GM19043 (cell line): Measurements from ENCODE around the gene KRTAP1-4.
"Not testable (repeated sequence)": the region's sequence is repeated elsewhere in the genome, so short reads cannot be mapped to it uniquely, and the experiment has no call there.

Experiments used
- ATAC-seq: cut with Tn5 transposase; IDR thresholded peaks from one replicate; pipeline ENCODE4 v1.9.1; 2021; ENCODE audit warnings: low read depth; ENCODE audit not compliant: unreplicated experiment

KRTAP1-4 gene

DNA sequence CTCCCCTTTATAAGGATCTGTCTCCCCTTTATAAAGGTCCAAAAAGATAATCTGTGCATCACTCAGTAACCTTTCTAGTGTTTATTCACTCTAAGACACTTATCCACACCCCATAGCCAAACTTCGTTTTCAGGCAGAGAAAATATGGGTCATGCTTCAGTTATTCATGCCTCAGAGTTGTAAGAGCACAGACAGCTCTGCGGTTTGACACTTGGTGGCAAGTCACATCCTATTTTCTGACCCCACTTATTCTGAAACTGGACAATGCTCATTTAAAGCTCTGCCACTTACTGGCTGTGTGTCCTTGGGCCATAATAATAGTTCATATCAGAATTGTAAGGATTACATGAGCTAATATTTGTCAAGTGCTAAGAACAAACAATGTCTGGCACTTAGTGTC lies 19.1 kb upstream of the KRTAP1-4 start:
- ATAC-seq: no peak

DNA sequence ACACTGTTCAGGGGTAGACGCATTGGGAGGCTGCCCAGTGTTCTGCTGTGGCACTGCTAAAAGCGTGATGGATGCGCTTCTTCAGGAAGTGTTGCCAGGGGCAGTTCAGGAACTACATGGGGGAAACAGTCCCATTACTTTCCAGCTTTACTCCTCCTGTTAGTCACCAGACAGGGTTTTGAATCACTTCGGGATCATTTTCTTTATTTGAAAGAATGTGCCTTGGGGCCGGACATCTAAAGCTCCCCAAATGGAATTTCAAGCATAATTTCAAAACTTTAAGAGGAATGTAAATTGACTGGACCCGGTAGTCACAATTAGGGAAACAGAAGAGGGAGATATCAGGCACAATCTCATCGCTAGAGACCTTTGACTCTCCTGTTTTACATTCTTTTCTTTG lies 18.4 kb upstream of the KRTAP1-4 start:
- ATAC-seq: no peak

DNA sequence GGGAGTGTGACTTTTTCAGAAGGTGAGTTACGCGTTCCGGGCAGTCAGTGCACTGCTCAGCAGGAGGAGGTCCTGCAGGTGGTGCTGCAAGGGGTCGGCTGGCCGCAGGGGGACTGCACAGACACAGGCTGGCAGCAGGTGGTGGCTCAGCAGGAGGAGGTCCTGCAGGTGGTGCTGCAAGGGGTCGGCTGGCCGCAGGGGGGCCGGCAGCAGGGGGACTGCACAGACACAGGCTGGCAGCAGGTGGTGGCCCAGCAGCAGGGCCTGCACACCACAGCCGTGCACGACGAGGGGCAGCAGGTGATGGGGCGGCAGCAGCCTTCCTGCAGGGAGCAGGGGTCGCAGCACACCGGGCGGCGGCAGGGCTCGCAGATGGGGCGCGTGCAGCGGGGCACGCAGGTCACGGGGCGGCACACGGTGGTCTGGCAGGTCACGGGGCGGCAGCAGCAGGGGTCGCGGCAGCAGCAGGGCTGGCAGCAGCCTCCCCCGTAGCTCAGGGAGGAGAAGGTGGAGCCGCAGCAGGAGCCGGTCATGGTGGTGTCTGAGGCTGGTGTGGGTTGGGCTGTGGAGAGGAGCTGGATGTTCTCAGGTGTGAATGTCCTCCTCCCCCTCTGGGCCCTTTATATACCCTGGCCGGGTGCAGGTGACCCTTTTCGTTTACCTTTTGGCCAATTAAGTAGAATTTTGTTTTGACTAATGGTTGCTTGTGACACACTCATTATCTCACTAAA lies 16.9 kb upstream of the KRTAP1-4 start, which contains the start of gene KRTAP2-1:
TSS of gene KRTAP2-1 (minus strand) at position 582 of the 731 bp plus-strand sequence. CDS start at position 533, 49 bp downstream.
- ATAC-seq: not testable (repeated sequence)

DNA sequence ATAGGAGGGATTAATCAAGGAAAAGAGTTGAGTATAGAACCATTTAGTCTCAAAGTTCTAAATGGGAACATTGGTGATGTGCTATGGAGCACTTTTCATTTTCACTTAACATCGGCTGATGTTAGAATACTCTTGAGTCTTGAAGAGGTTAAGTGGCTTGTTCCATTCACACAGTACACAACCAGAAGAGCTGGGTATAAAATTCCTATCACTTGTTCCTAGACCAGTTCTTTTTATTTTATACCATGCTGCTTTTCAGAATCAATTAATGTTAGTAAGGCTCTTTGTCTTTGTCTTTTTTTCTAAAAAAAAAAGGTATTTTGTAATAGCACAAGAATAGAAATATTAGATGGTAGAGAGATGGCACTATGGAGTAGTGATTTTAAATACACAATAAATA lies 13.0 kb upstream of the KRTAP1-4 start:
- no peak for ATAC-seq

DNA sequence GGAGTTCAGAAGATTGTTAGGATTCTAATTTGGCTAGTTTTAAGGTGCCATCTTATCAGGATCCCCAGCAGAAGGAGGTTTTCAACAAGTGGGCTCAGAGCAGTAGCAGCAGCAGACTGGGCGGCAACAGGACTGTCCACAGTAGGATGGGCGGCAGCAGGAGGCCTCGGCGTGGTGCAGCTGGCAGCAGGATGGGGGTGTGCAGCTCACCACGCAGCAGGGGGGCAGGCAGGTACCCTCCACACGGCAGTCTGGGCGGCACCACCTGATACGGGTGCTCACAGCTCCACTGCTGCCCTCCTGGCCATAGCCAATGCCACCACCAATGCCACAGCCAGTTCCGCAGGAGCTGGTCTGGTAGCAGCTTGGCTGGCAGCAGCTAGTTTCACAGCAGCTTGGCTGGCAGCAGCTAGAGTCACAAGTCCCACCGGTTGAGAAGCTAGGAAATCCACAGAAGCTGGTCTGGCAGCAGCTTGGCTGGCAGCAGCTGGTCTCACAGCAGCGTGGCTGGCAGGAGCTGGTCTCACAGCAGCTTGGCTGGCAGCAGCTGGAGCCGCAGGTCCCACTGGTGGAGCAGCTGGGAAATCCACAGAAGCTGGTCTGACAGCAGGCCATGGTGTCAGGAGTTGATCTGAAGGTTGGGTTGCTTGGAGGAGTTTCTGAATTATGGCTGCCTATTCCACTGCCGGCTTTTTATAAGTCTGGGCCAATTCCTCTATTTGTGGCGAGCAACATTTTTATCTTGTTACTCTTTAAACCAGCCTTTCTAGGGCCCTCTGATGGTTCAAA lies 11.0 kb upstream of the KRTAP1-4 start, which contains the start of gene KRTAP1-1:
TSS of gene KRTAP1-1 (minus strand) at position 668 of the 789 bp plus-strand sequence. CDS start at position 615, 53 bp downstream.
- not testable (repeated sequence) for ATAC-seq

DNA sequence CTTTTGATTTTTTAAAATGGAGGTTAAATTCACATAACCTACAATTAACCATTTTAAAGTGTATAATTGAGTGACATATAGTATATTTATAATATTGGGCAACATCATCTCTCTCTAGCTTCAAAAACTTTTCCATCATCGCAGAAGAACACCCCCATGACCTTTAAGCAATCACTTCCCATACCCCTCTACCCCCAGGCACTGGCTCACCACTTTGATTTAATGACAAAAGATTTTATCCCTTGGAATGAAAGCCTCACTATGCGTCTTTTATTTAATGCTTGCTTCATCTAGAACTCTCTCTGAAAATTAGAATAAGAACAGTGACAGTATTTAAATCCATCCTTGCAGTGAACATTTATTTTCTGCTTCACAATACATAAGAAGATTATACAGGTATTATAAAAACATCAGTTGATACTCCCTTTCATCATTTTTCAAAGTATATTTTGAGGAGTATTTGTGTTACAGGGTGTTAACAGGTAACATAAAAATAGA lies 7.9 kb upstream of the KRTAP1-4 start:
- no peak for ATAC-seq

DNA sequence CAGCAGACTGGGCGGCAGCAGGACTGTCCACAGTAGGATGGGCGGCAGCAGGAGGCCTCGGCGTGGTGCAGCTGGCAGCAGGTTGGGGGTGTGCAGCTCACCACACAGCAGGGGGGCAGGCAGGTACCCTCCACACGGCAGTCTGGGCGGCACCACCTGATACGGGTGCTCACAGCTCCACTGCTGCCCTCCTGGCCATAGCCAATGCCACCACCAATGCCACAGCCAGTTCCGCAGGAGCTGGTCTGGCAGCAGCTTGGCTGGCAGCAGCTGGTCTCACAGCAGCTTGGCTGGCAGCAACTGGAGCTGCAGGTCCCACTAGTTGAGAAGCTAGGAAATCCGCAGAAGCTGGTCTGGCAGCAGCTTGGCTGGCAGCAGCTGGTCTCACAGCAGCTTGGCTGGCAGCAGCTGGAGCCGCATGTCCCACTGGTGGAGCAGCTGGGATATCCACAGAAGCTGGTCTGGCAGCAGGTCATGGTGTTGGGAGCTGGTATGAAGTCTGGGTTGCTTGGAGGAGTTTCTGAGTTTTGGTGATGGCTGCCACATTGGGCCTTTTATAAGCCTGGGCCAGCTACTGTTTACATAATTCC lies 4.4 kb upstream of the KRTAP1-4 start, which contains the start of gene KRTAP1-3:
TSS of gene KRTAP1-3 (minus strand) at position 529 of the 590 bp plus-strand sequence. CDS start at position 476, 53 bp downstream.
- ATAC-seq: not testable (repeated sequence)

DNA sequence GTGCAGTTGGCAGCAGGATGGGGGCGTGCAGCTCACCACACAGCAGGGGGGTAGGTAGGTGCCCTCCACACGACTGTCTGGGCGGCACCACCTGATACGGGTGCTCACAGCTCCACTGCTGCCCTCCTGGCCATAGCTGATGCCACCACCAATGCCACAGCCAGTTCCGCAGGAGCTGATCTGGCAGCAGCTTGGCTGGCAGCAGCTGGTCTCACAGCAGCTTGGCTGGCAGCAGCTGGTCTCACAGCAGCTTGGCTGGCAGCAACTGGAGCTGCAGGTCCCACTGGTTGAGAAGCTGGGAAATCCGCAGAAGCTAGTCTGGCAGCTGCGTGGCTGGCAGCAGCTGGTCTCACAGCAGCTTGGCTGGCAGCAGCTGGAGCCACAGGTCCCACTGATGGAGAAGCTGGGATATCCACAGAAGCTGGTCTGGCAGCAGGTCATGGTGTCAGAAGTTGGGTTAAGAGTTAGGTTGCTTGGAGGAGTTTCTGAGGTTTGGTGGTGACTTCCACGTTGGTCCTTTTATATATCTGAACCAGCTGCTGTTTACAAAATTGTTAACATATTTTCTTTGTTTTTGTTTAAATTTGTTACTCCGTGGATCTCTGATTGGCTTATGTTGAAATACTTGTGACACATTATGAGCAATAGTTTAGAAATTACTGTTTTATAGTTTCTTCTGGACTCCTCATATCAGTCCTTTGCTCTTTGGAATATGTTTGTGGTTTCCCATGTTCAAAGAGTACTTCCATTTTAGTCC lies 3.1 kb downstream of the KRTAP1-4 start, which contains the start of gene KRTAP1-5:
TSS of gene KRTAP1-5 (minus strand) at position 494 of the 757 bp plus-strand sequence. CDS start at position 441, 53 bp downstream.
- no peak for ATAC-seq

DNA sequence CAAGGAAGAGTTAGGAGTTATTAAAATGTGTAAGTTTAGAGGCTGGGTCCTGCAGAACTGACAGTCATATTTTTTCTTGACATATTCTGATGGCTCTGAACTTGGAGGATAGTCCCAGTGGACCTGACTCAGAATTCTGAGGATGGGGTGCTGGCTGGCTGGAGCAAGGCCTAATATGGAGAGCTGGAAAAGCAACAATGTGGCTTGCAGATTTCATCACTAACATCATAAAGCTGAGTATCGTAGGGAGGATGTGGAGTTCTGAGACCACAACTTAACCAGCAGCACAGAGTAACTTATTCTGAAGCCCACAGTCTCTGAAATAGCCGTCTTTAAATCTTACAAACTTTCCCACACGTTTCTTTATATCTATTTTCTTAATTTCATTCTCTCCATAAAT lies 5.3 kb downstream of the KRTAP1-4 start:
- no peak for ATAC-seq

DNA sequence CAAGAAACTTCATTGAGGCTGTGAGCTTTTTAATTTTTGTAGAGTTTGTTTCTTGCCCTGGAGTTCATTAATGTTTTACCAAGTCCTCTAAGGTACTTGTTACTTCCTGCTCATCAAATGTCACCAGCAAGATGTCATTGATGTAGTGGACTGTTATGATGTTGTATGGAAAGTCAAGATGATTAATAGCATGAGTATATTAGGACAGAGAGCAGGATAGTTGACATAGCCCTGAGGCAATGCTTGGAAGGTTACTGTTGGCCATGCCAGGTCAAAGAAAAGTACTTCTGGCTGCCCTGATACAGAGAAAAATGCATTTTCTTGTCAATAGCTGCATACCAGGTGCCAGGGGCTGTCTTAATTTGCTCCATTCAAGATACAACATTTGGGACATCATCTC lies 9.7 kb downstream of the KRTAP1-4 start:
- no peak for ATAC-seq

DNA sequence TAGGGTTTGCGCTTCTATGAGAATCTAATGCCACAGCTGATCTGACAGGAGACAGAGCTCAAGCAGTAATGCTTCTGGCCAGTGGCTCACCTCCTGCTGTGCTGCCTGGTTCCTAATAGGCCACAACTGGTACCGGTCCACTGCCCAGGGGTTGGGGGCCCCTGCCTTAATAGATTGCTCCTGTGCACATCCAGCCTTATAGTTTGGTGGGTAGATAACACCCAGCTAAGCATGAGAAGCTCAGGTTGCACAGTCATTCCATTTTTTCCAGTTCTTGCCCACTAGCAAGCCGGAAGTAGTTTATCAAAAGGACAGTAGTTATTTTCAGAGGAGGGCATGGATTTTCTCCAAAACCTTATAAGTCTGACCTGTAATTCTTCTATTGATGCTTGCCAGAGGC lies 10.6 kb downstream of the KRTAP1-4 start:
- no peak for ATAC-seq

DNA sequence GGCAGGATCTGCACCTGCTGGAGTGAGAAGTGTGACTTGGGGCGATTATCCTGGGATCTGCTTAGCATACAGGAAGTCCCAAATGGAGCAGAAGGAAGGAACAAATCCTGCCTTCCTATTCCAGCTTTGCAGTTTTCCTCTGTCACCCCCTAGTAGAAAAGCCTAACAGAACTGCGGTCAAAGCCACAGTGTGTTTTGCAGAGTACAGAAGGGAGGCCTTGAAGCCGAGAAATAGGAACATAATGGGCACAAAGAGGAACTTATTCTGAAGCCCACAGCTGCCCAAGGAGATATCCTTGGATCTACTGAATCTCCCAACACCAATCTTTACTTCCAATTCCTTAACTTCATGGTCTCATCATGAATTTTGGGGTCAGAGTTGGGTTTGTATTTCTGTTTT lies 11.5 kb downstream of the KRTAP1-4 start:
- no peak for ATAC-seq

DNA sequence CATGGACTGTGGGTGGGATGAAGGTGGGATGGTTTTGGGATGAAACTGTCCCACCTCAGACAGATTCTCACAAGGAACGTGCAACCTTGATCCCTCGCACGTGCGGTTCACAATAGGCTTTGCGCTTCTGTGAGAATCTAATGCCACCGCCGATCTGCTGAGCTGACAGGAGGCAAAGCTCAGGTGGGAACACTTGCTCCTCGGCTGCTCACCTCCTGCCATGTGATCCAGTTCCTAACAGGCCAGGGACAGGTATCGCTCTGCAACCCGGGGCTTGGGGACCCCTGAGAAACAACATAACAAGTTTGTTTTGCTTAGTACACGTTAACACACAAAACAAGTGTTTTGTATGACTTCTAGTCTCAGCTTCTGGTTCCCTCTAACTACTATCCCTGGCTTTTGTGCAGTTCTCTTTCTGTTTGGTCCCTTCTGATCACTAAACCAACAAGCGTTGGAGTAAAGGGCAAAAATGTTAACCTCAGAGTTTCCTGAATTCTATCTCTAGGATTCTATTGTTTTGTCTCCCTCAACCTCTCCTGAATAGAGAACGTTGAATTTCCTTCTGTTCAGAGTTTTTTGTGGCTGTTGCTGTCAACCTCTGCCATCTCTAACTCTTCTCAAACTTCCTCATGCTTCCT lies 13.3 kb downstream of the KRTAP1-4 start:
- no peak for ATAC-seq

DNA sequence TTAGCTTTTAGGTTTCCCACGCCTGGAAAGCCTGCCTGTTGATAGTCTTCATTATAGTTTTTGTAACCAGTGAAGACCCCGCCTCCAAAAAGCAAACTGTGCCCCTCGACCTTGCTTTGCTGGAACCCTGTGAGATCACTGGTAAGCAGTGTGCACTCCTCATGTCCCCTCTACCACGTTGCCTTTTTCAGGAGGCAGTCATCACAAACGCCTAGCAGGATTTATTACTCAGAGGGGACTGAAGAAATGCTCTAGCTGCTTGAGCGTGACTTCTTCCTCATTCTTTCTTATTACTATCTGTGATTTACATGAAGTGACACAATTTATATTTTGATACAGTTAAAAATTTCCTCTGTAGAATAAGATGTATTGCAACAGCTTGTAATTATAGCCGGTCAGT lies 14.5 kb downstream of the KRTAP1-4 start:
- no peak for ATAC-seq

DNA sequence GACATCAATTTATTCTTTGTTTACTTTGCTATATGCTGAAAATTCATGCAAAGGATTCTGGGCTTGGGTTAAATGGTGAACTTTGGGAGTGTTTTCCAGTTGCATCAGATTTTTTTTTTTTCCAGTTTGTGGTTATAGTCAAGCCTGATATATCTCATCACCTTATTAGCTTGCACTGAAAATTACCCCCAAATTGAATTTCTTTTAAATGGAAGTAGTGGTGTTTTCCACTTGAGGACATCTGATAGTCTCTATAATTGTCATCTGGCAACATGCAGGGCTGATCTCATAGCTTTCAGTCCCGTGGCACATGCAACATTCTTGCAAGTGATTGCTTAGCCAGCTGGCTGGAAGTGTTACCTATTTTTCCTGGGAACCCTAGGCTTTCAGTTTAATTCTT lies 16.4 kb downstream of the KRTAP1-4 start:
- no peak for ATAC-seq

DNA sequence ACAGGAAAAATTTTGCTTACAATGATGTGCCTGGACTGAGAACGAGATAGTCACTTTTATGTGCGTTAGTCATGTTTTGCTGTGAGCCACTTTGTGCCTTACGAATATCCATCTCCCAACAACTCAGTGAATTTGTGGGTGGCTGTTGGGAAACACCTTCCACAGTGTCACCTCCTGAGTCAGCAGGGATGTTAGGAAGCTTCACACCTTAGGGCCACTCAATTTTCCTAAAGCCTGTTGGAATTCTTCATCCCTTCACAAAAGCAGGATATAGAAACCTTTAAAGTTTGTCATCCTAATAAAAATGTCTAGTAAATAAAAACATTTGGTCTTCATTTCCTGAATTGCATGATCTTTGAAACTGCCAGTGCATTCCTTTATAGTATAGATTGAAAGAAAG lies 16.8 kb downstream of the KRTAP1-4 start:
- no peak for ATAC-seq

DNA sequence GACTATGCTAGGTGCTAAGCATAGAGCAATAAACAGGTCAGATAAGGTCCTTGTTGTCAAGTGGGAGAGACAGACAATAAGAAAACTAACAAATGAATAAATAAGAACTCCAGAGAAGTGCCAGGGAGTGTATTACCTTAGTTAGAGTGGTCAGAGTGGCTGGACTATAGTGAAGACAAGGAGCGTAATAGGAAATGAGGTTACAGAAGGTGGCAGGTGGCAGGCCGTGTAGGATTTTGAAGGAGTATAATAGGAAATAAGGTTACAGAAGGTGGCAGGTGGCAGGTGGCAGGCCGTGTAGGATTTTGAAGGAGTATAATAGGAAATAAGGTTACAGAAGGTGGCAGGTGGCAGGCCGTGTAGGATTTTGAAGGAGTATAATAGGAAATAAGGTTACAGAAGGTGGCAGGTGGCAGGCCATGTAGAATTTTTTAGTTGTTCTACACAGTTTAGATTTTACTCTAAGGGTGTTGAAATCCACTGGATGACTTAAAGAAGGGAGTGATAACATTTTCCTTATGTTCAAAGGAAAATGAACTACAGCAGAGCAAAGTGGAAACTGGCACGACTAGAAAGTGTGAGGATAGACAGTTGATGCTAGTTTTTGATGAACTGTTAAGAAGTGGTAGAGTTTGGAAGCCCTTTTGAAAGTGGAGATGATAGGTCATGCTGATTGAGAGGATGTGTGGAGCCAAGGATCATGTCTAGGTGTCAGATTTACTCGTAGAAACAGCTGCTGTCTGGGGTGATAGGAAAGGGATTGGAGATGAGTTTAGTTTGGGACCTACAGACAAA lies 17.5 kb downstream of the KRTAP1-4 start:
- ATAC-seq: no peak

DNA sequence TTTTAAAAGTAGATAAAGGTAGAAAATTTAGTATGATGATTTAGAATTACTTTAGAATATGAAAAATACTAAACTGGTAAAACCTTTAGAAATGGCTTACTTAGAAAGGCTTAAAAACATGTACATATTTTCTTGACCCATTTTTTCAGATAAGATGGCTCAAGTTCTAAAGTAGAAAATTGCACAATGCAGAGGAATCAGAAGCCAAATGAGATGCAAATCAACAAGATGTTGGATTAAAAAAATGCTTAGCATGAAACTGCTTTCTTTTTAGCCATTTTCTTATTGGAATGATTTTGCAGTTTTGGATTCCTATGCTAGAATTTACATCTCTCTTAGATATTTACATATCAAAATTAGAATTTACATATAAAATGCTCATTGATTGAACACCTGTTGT lies 19.6 kb downstream of the KRTAP1-4 start:
- ATAC-seq: no peak

DNA sequence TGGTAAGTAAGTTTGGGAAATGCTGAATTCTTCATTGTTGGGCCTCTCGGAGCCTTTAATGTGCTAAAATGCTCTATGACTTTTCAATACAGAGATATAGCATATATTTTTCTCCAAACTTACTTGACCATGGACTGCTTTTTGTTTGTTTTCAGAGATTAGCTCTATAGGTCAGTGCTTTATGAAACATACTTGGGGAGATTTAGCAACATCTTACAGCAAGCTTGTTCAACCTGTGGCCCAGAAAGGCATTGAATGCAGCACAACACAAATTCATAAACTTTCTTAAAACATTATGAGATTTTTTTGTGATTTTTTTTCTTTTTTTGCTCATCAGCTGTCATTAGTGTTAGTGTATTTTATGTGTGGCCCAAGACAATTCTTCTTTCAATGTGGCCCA lies 20.1 kb downstream of the KRTAP1-4 start:
- no peak for ATAC-seq
